ENCODE data around the gene USP11.

Gene USP11

GRCh38 chrX:47202316-47202715, 30.5 kb upstream of the USP11 start:
- no peak for TF ChIP-seq CTCF (conservative IDR thresholded peaks at IDR 0.05; ENCODE audit: low read length)
- H3K4me3 ChIP-seq (ENCODE audit: low read length): no peak overlapping the region
- no peak for DNase-seq (ENCODE audit: low read depth)

GRCh38 chrX:47202877-47203276, 29.9 kb upstream of the USP11 start:
- H3K4me3 ChIP-seq (ENCODE audit: low read length): no peak overlapping the region
- DNase-seq (ENCODE audit: low read depth): no peak
- no peak for TF ChIP-seq CTCF (conservative IDR thresholded peaks at IDR 0.05; ENCODE audit: low read length)

GRCh38 chrX:47204970-47205369, 27.8 kb upstream of the USP11 start:
- no peak overlapping the region for H3K4me3 ChIP-seq (ENCODE audit: low read length)
- no peak for TF ChIP-seq CTCF (conservative IDR thresholded peaks at IDR 0.05; ENCODE audit: low read length)
- DNase-seq (ENCODE audit: low read depth): no peak

DNA sequence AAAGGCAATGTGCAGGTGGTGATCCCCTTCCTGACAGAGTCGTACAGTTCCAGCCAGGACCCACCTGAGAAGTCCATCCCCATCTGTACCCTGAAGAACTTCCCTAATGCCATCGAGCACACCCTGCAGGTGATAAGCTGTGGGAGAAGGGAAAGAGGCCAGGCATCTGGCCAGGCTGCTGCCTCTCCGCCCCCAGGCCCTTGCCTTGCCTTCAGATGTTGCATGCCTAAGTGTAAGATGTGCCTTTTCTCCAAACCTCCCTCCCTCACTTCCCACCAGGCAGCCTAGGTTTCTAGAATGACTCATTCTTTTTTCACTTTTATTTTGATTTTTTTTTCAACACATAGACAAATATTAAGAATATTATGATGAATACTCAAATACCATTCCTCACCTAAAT, 26.5 kb upstream of the USP11 start:
- no peak overlapping the region for H3K4me3 ChIP-seq (ENCODE audit: low read length)
- TF ChIP-seq CTCF (conservative IDR thresholded peaks at IDR 0.05; ENCODE audit: low read length): no peak
- DNase-seq (ENCODE audit: low read depth): no peak

- H3K4me3 ChIP-seq (ENCODE audit: low read length): no peak overlapping the region
- no peak for DNase-seq (ENCODE audit: low read depth)
- TF ChIP-seq CTCF (conservative IDR thresholded peaks at IDR 0.05; ENCODE audit: low read length): no peak
These were observed 24.7 kb upstream of the USP11 start for GRCh38 chrX:47208108-47208507.

DNA sequence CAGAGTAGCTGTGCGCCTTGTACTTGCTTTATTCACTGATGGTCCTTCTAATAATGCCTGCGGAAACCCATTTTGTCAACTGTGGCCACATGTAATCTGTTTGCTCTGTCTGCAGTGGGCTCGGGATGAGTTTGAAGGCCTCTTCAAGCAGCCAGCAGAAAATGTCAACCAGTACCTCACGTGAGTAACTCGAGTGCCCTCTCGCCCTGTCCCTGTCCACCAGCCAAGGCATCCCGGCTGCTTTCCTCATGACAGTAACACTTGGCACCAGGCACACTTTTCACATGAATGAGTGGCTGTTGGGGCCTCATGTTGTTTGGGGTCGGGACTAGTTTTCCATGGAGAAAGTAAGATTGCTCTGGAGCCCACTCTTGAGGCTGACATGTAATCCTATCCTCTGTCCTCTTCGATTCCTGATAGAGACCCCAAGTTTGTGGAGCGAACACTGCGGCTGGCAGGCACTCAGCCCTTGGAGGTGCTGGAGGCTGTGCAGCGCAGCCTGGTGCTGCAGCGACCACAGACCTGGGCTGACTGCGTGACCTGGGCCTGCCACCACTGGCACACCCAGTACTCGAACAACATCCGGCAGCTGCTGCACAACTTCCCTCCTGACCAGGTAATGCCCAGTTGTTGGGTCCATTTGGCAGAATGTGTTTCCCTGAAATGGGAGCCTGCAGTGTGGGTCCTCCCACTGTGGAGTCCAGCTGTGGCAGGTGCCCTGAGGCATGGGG, 23.1 kb upstream of the USP11 start:
- TF ChIP-seq CTCF (conservative IDR thresholded peaks at IDR 0.05; ENCODE audit: low read length): no peak
- no peak overlapping the region for H3K4me3 ChIP-seq (ENCODE audit: low read length)
- DNase-seq (ENCODE audit: low read depth): no peak

DNA sequence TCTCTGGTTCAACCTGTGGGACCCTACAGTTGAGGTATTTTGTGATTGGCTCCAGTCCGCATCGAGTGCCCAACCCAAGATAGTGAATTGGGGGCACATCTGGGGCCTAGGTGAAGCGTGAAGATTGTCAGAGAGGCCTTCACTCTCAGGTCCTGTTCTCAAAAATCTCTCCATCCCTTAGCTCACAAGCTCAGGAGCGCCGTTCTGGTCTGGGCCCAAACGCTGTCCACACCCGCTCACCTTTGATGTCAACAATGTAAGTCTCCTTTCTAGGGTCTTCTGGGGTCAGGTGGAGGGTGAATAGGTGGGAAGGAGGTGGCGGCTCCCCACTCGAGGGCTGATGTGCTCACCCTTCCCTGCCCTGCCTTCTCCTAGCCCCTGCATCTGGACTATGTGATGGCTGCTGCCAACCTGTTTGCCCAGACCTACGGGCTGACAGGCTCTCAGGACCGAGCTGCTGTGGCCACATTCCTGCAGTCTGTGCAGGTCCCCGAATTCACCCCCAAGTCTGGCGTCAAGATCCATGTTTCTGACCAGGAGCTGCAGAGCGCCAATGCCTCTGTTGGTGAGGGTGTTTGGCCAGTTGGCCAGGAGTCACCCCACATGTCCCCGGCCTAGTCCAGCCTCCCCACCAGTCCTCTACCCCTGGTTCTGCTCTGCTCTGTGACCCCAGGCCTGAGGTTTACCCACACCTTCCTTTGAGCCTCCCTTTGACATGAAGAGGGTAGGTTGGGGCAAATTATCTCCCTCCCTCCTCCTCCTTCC, 22.0 kb upstream of the USP11 start:
- DNase-seq (ENCODE audit: low read depth): no peak
- no peak for TF ChIP-seq CTCF (conservative IDR thresholded peaks at IDR 0.05; ENCODE audit: low read length)
- H3K4me3 ChIP-seq (ENCODE audit: low read length): no peak overlapping the region

All from AG10803 (cell line).